Gastrocnemius medialis (tissue), 4 donors: ENCODE measurements around the gene ST8SIA6. TPM values are rescaled to one million over a fixed set of nuclear protein-coding genes. Genes with fewer than 3 reads are reported as not detected.

ENCODE experiments used
- ATAC-seq, 2 donors: fragments of 150-250 bp; one replicate each; pipeline ENCODE4 v1.9.1; 2016
- DNase-seq, 2 donors: peaks; one replicate each; pipeline ENCODE4 v3.0.0-alpha.2; 2019
- H3K27ac ChIP-seq, 4 donors: fragments of 200-600 bp; sonication (generic); 1 replicate in 1 of 4; 2 replicates in 3 of 4; pipeline ENCODE4 v1.5.1; 2016 to 2018; ENCODE audit warnings: mild to moderate bottlenecking in 2 of 4, moderate library complexity in 1 of 4
- H3K27me3 ChIP-seq, 3 donors: fragments of 200-600 bp; sonication (generic) in 2 of 3; 1 replicate in 1 of 3; 2 replicates in 2 of 3; pipeline versions ENCODE4 v1.5.1 to v1.6.0; 2016 to 2019; ENCODE audit warnings: mild to moderate bottlenecking in 1 of 3, moderate library complexity in 1 of 3
- H3K36me3 ChIP-seq, 2 donors: fragments of 200-600 bp; sonication (generic) in 1 of 2; one replicate each; pipeline ENCODE4 v1.5.1; 2017 to 2018
- H3K4me1 ChIP-seq, 2 donors: fragments of 200-600 bp; sonication (generic) in 1 of 2; one replicate each; pipeline ENCODE4 v1.5.1; 2016 to 2017; ENCODE audit warnings: mild to moderate bottlenecking in 2 of 2
- H3K4me3 ChIP-seq, 4 donors: fragments of 200-600 bp; sonication (generic) in 3 of 4; 1 replicate in 1 of 4; 2 replicates in 3 of 4; pipeline ENCODE4 v1.5.1; 2016 to 2019; ENCODE audit warnings: mild to moderate bottlenecking in 2 of 4
- H3K9me3 ChIP-seq, 3 donors: fragments of 200-600 bp; sonication (generic) in 2 of 3; 1 replicate in 1 of 3; 2 replicates in 2 of 3; pipeline ENCODE4 v1.5.1; 2016 to 2019
- CTCF ChIP-seq, 5 experiments: fragments of 450-650 bp in 3 of 5; fragments of 200-600 bp in 2 of 5; sonication (generic) in 2 of 5; IDR thresholded peaks in 4 of 5; conservative IDR thresholded peaks in 1 of 5; 1 replicate in 4 of 5; 2 replicates in 1 of 5; pipeline ENCODE4 v1.5.1; 2016 to 2019; ENCODE audit warnings: antibody characterized with exemption in 5 of 5, mild to moderate bottlenecking in 3 of 5, moderate library complexity in 3 of 5
- POLR2A ChIP-seq, 2 donors: fragments of 450-650 bp; IDR thresholded peaks; one replicate each; pipeline ENCODE4 v1.6.1; 2017; ENCODE audit warnings: antibody characterized with exemption in 2 of 2, mild to moderate bottlenecking in 2 of 2, moderate library complexity in 2 of 2
- in situ Hi-C, 4 donors: fragments of 200-750 bp; cut with MboI; loops; one replicate each; pipeline versions ENCODE4 v1.15.0 to v1.8.0; 2017; ENCODE audit warnings: low sequenced_read_pairs in 4 of 4
- intact Hi-C: fragments of 100-400 bp; cut with DNase I; formaldehyde crosslinking; loops from one replicate; pipeline ENCODE4 v1.15.1; 2023; ENCODE audit warnings: low total_unique reads
- total RNA-seq, 4 donors: library from RNA; depleted of rRNA; stranded (reverse); fragments of >200 nt; gene quantifications; one replicate each; pipeline versions ENCODE4 v1.1.0 to v1.2.3, GENCODE V29; 2016

Gene ST8SIA6
- total RNA-seq, 4 donors from 2014 or later, result 0.27 to 0.66 (median 0.44) TPM

GRCh38 chr10:17479015-17479615, 24.7 kb upstream of the ST8SIA6 start:
- intact Hi-C loops, result no loop called here

GRCh38 chr10:17476073-17476472, 21.7 kb upstream of the ST8SIA6 start:
- Histone ChIP-seq H3K27me3 (no peaks in the 10 kb centered on the region), H3K9me3 (no peaks in the 10 kb centered on the region), H3K27ac (no peak overlapping the region), H3K36me3 (no peaks in the 10 kb centered on the region), H3K4me3 (no peak overlapping the region), H3K4me1 (no peaks in the 10 kb centered on the region)
- in situ Hi-C loops (no loop called here), intact Hi-C loops (no loop called here)
- no peak for DNase-seq
- ATAC-seq, result no peak
- TF ChIP-seq CTCF (IDR thresholded peaks at IDR 0.05 in 4 of 5, conservative IDR thresholded peaks at IDR 0.05 in 1 of 5) (no peak), POLR2A (IDR thresholded peaks at IDR 0.05) (no peak)

More at GRCh38 chr10:17479015-17479615, 24.7 kb upstream of the ST8SIA6 start:
- in situ Hi-C loops, result no loop called here
- no peaks in the 10 kb centered on the region for H3K4me1 ChIP-seq
- no peak overlapping the region for H3K27ac ChIP-seq
- no peaks in the 10 kb centered on the region for H3K9me3 ChIP-seq
- no peak overlapping the region for H3K4me3 ChIP-seq
- no peaks in the 10 kb centered on the region for H3K36me3 ChIP-seq
- H3K27me3 ChIP-seq, result no peaks in the 10 kb centered on the region
- DNase-seq (no peak), ATAC-seq (no peak)
- TF ChIP-seq POLR2A (IDR thresholded peaks at IDR 0.05) (no peak), CTCF (IDR thresholded peaks at IDR 0.05 in 4 of 5, conservative IDR thresholded peaks at IDR 0.05 in 1 of 5) (no peak)

GRCh38 chr10:17475661-17476060, 21.3 kb upstream of the ST8SIA6 start:
- no peak overlapping the region for H3K4me3 ChIP-seq
- ATAC-seq, result no peak
- intact Hi-C loops, result no loop called here
- TF ChIP-seq CTCF (IDR thresholded peaks at IDR 0.05 in 4 of 5, conservative IDR thresholded peaks at IDR 0.05 in 1 of 5) (no peak), POLR2A (IDR thresholded peaks at IDR 0.05) (no peak)
- no peaks in the 10 kb centered on the region for H3K36me3 ChIP-seq
- in situ Hi-C loops, result no loop called here
- no peak for DNase-seq
- H3K9me3 ChIP-seq, result no peaks in the 10 kb centered on the region
- no peak overlapping the region for H3K27ac ChIP-seq
- H3K4me1 ChIP-seq, result no peaks in the 10 kb centered on the region
- no peaks in the 10 kb centered on the region for H3K27me3 ChIP-seq

- intact Hi-C loops (no loop called here), in situ Hi-C loops (no loop called here)
- H3K4me1 ChIP-seq, result no peaks in the 10 kb centered on the region
- ATAC-seq (no peak), DNase-seq (no peak)
- H3K27ac ChIP-seq, result no peak overlapping the region
- no peak overlapping the region for H3K4me3 ChIP-seq
- H3K27me3 ChIP-seq, result no peaks in the 10 kb centered on the region
- no peaks in the 10 kb centered on the region for H3K9me3 ChIP-seq
- no peaks in the 10 kb centered on the region for H3K36me3 ChIP-seq
- TF ChIP-seq CTCF (IDR thresholded peaks at IDR 0.05 in 4 of 5, conservative IDR thresholded peaks at IDR 0.05 in 1 of 5) (no peak), POLR2A (IDR thresholded peaks at IDR 0.05) (no peak)
Measured at GRCh38 chr10:17474595-17475323, 20.4 kb upstream of the ST8SIA6 start.
